SU-DHL-6 (cell line): ENCODE measurements around the gene KIAA1191.

Experiments
- H2AFZ ChIP-seq: fragments of 200-600 bp; sonication (generic); 2 replicates; pipeline ENCODE4 v1.6.1; 2014; ENCODE audit warnings: low read depth, mild to moderate bottlenecking, moderate library complexity, mixed read lengths, antibody characterized with exemption, low read length; ENCODE audit not compliant: severe bottlenecking
- H3F3A ChIP-seq: fragments of 200-600 bp; shearing (Covaris generic); 2 replicates; pipeline ENCODE4 v1.6.0; 2016; ENCODE audit warnings: antibody characterized with exemption, mild to moderate bottlenecking; ENCODE audit not compliant: insufficient read depth
- H3K27ac ChIP-seq: fragments of 200-600 bp; sonication (generic); 2 replicates; pipeline ENCODE4 v1.5.1; 2016; ENCODE audit warnings: low read depth, mild to moderate bottlenecking, low read length, moderate library complexity, mixed read lengths
- H3K27me3 ChIP-seq: fragments of 200-600 bp; sonication (generic), shearing (Covaris generic); 2 replicates; pipeline ENCODE4 v1.6.0; 2014; ENCODE audit warnings: mild to moderate bottlenecking, low read length
- H3K36me3 ChIP-seq: fragments of 200-600 bp; sonication (generic); 2 replicates; pipeline ENCODE4 v1.6.1; 2014; ENCODE audit warnings: mild to moderate bottlenecking, low read length, mixed read lengths
- H3K4me2 ChIP-seq: fragments of 300-600, 200-600 bp; shearing (Covaris generic), sonication (generic); 2 replicates; pipeline ENCODE4 v1.6.0; 2014; ENCODE audit warnings: low read length, low read depth, mild to moderate bottlenecking; ENCODE audit not compliant: poor library complexity, severe bottlenecking
- H3K4me3 ChIP-seq: fragments of 200-600 bp; sonication (generic); 2 replicates; pipeline ENCODE4 v1.5.1; 2014; ENCODE audit warnings: antibody characterized with exemption, low read length, mild to moderate bottlenecking, mixed read lengths; ENCODE audit not compliant: insufficient read depth, poor library complexity, severe bottlenecking
- H3K79me2 ChIP-seq: fragments of 200-600 bp; sonication (generic); 2 replicates; pipeline ENCODE4 v1.6.1; 2014; ENCODE audit warnings: mild to moderate bottlenecking, low read length, moderate library complexity; ENCODE audit not compliant: insufficient read depth
- H3K9ac ChIP-seq: fragments of 200-600 bp; sonication (generic); 2 replicates; pipeline ENCODE4 v1.7.0; 2014; ENCODE audit warnings: mild to moderate bottlenecking, low read length
- H3K9me2 ChIP-seq: fragments of 200-600 bp; sonication (generic); replicated peaks from 2 replicates; pipeline ENCODE4 v1.6.1; 2014; ENCODE audit warnings: low read length; ENCODE audit not compliant: insufficient read depth
- H3K9me3 ChIP-seq: fragments of 200-600 bp; sonication (generic); 2 replicates; pipeline ENCODE4 v1.6.1; 2014; ENCODE audit warnings: low read length, mixed read lengths; ENCODE audit not compliant: insufficient read depth
- H4K20me1 ChIP-seq: fragments of 200-600 bp; sonication (generic); 2 replicates; pipeline ENCODE4 v1.6.1; 2014; ENCODE audit warnings: low read depth, mild to moderate bottlenecking, antibody characterized with exemption, low read length, moderate library complexity, mixed read lengths
- EZH2phosphoT487 ChIP-seq: fragments of 200-600 bp; sonication (generic), shearing (Covaris generic); conservative IDR thresholded peaks from 2 replicates; pipeline ENCODE4 v1.6.1; 2018; ENCODE audit warnings: mild to moderate bottlenecking, antibody characterized with exemption, low read length, moderate library complexity, mixed read lengths
- TF ChIP-seq, protein P1 (sequence below): fragments of 200-600 bp; sonication (generic); IDR thresholded peaks from one replicate; pipeline ENCODE4 v1.5.1; 2017; ENCODE audit warnings: antibody characterized with exemption, mild to moderate bottlenecking, low read length, moderate library complexity; ENCODE audit not compliant: insufficient read depth, poor library complexity, severe bottlenecking

The KIAA1191 gene

DNA sequence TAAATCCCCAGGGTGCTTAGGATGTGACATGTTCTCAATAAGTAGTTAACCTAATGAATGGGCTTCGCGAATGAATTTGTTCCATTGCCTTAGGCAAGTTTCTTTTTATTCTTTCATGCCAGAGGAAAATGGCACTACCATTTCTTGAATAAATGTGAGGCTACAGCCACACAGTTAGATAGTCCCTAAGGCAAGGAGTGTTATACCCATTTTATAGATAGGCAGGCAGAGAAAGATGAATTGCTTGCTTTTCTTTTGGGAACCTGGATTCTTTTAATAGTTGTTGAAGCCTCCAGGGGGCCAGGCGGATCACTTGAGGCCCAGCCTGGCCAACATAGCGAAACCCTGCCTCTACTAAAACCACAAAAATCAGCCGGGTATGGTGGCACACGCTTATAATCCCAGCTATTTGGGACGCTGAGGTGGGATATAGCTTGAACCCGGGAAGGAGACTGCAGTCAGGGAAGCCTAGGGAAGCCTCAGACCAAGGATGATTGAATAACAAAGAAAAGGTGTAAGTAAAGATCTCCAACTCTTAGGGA lies 25.9 kb upstream of the KIAA1191 start:
- H3K4me2 ChIP-seq, result peak overlapping the region; percentile 78
- TF ChIP-seq, protein P1, sequence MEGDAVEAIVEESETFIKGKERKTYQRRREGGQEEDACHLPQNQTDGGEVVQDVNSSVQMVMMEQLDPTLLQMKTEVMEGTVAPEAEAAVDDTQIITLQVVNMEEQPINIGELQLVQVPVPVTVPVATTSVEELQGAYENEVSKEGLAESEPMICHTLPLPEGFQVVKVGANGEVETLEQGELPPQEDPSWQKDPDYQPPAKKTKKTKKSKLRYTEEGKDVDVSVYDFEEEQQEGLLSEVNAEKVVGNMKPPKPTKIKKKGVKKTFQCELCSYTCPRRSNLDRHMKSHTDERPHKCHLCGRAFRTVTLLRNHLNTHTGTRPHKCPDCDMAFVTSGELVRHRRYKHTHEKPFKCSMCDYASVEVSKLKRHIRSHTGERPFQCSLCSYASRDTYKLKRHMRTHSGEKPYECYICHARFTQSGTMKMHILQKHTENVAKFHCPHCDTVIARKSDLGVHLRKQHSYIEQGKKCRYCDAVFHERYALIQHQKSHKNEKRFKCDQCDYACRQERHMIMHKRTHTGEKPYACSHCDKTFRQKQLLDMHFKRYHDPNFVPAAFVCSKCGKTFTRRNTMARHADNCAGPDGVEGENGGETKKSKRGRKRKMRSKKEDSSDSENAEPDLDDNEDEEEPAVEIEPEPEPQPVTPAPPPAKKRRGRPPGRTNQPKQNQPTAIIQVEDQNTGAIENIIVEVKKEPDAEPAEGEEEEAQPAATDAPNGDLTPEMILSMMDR, result no peak
- TF ChIP-seq EZH2phosphoT487, result no peak
- no peaks in the 10 kb centered on the region for H3K9me2 ChIP-seq
- H3K4me3 ChIP-seq, result peak overlapping the region; percentile 92
- H3K27ac ChIP-seq, result no peak overlapping the region
- H3K9ac ChIP-seq, result peak overlapping the region; percentile 85
- no peak overlapping the region for H2AFZ ChIP-seq
- peaks cover 8% of the 10 kb centered on the region; the same call in 1 of the 2 replicates for H4K20me1 ChIP-seq
- peaks cover 52% of the 10 kb centered on the region for H3K79me2 ChIP-seq
- H3K9me3 ChIP-seq, result no peaks in the 10 kb centered on the region
- 0 out of 2 replicates have a peak, but pooled peaks cover 3% of the 10 kb centered on the region for H3F3A ChIP-seq
- H3K36me3 ChIP-seq, result peaks cover 12% of the 10 kb centered on the region
- H3K27me3 ChIP-seq, result no peaks in the 10 kb centered on the region

DNA sequence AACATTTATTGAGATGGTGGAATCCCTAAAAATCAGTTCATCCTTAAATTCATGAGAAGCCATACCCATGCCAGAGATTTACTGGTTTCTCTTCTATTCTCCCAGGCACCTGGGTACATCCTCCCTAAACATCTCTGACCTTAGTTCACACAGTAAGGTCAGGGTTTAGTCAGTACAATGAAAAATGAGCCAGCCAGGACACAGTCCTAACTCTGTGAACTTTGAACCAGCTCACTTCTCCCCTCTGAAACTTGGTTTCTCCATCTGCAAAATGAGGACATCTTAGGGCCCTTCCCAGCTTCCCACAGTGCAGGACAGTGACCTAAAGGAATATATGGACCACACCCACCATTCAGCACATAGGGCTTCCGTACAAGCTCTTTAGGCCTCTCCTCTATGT lies 24.9 kb upstream of the KIAA1191 start:
- Histone ChIP-seq H3K9me2 (no peaks in the 10 kb centered on the region), H4K20me1 (peaks cover 8% of the 10 kb centered on the region; the same call in 1 of the 2 replicates), H2AFZ (no peak overlapping the region), H3K9me3 (no peaks in the 10 kb centered on the region), H3F3A (0 out of 2 replicates have a peak, but pooled peaks cover 3% of the 10 kb centered on the region), H3K4me3 (peak overlapping the region; percentile 92), H3K4me2 (peak overlapping the region; percentile 78), H3K9ac (peak overlapping the region; percentile 85), H3K36me3 (peaks cover 12% of the 10 kb centered on the region), H3K27ac (no peak overlapping the region), H3K27me3 (no peaks in the 10 kb centered on the region), H3K79me2 (peaks cover 52% of the 10 kb centered on the region)
- TF ChIP-seq EZH2phosphoT487, result no peak
- TF ChIP-seq, protein P1, result no peak

DNA sequence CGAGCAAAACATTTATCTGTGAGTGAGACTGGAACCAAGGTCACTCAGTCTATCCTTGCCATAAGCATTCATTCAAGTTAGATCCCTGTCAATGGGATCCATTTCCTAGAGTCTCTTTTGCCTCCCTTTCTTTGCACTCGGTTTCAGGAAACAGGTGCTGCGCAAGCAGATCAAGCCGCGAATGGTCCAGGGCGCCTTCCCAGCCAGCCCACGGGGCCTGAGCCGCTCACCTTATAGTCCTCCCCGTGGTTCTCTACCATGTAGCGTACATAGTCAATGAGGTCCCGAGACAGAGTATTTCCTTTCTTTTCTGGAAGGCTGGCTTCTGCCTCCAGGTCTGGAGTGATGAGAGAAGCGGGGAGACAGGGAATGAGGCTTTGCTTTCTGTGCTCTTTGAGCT lies 23.4 kb upstream of the KIAA1191 start:
- Histone ChIP-seq H4K20me1 (peaks cover 8% of the 10 kb centered on the region; the same call in 1 of the 2 replicates), H3K79me2 (peaks cover 48% of the 10 kb centered on the region), H3K36me3 (peaks cover 12% of the 10 kb centered on the region)

More for the DNA sequence above, 23.4 kb upstream of the KIAA1191 start:
- Histone ChIP-seq H3K4me3 (no peak overlapping the region), H3F3A (peaks cover 8% of the 10 kb centered on the region; the same call in 1 of the 2 replicates), H3K9ac (no peak overlapping the region), H3K27ac (no peak overlapping the region), H3K27me3 (no peaks in the 10 kb centered on the region), H3K4me2 (no peak overlapping the region), H2AFZ (no peak overlapping the region), H3K9me3 (no peaks in the 10 kb centered on the region), H3K9me2 (no peaks in the 10 kb centered on the region)
- no peak for TF ChIP-seq EZH2phosphoT487
- TF ChIP-seq, protein P1, result no peak
